Measurements from ENCODE around the gene WWC2.
"Not testable (repeated sequence)": the region's sequence is repeated elsewhere in the genome, so short reads cannot be mapped to it uniquely, and the experiment has no call there.

WWC2 gene

DNA sequence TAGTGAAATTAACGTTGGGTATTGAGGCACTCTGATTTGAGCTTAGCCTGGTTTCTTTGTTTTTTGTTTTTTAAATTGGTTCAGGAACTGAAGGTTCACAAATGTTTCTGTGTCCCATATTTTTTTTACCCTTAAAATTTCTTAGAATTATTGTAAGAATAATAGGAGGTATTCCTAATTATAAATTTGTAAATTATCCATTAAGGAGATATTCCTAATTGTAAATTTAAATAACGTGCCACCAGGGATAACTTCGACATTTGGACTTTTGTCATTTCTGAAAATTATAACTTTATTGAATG, 1.2 kb downstream of the WWC2 start:
- no peaks in the 10 kb centered on the region for H3K36me3 ChIP-seq (ENCODE audit: control insufficient read depth, insufficient read depth, low read length)
- no CpG with 5 or more reads among the region's 3 CpGs for WGBS (ENCODE audit: insufficient coverage, insufficient read length)
- peaks cover 1% of the 10 kb centered on the region; the same call in 1 of the 2 replicates for H3K4me1 ChIP-seq (ENCODE audit: control insufficient read depth, insufficient read depth, low read length)
- no peaks in the 10 kb centered on the region for H3K27me3 ChIP-seq (ENCODE audit: control insufficient read depth, insufficient read depth, low read length)
- H3K27ac ChIP-seq (ENCODE audit: low read length) = no peak overlapping the region
- DNase-seq (ENCODE audit: low read depth, low spot score) = no peak
- H3K9me3 ChIP-seq (ENCODE audit: control insufficient read depth, insufficient read depth, low read length) = no peaks in the 10 kb centered on the region
- peak overlapping the region; percentile 91; the same call in 1 of the 2 replicates for H3K4me3 ChIP-seq (ENCODE audit: low read length)

DNA sequence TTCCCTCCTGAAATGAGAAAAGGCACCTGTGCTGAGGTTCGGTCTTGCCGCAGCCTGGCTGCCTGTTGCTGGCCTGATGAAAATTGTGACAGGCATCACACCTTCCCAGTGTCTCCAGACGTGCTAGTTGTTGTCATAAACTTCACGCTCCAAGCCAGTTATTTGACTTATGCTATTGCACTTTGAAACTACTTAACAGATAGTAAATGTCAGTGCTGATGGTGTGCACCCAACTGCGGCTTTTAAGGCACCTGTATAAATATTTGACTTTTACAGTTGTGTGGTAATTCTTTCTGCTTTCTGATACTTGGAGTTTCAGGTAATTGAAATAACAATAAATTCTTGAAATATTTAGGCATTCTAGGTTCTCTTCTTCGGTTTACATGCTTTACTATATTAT, 1.8 kb downstream of the WWC2 start:
- Histone ChIP-seq H3K36me3 (ENCODE audit: control insufficient read depth, insufficient read depth, low read length) (no peaks in the 10 kb centered on the region), H3K27ac (ENCODE audit: low read length) (no peak overlapping the region), H3K4me1 (ENCODE audit: control insufficient read depth, insufficient read depth, low read length) (peaks cover 2% of the 10 kb centered on the region; the same call in 1 of the 2 replicates), H3K9me3 (ENCODE audit: control insufficient read depth, insufficient read depth, low read length) (no peaks in the 10 kb centered on the region), H3K27me3 (ENCODE audit: control insufficient read depth, insufficient read depth, low read length) (no peaks in the 10 kb centered on the region), H3K4me3 (ENCODE audit: low read length) (peak overlapping the region; percentile 37; the same call in 1 of the 2 replicates)
- no CpG with 5 or more reads among the region's 6 CpGs for WGBS (ENCODE audit: insufficient coverage, insufficient read length)
- no peak for DNase-seq (ENCODE audit: low read depth, low spot score)

DNA sequence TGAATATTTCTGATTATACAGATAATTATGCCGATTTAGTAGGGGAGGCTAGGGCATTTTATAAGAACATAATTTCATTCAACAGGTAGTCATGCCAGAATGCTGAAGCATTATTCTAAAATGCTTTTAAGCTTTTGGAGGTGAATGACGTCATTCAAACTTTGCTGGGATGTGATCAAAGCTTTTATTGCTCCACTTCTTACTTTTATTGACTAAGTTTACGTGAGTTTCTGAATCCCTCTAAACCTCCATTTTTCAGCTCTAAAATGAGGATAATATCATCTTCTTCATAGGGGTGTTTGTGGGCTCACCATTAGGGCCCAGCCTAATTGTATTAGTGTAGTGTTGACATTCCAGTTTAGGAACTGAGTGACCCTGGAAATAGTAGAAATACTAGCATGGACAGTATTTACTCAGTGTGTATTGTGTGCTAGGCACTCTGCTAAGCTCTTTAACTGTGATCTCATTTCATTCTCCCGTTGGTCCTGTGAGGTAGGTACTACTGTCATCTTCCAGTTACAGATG, 3.0 kb downstream of the WWC2 start:
- peaks cover 2% of the 10 kb centered on the region; the same call in 1 of the 2 replicates for H3K4me1 ChIP-seq (ENCODE audit: control insufficient read depth, insufficient read depth, low read length)
- H3K9me3 ChIP-seq (ENCODE audit: control insufficient read depth, insufficient read depth, low read length) = no peaks in the 10 kb centered on the region
- no peak overlapping the region for H3K27ac ChIP-seq (ENCODE audit: low read length)
- H3K27me3 ChIP-seq (ENCODE audit: control insufficient read depth, insufficient read depth, low read length) = no peaks in the 10 kb centered on the region
- no CpG with 5 or more reads among the region's 4 CpGs for WGBS (ENCODE audit: insufficient coverage, insufficient read length)
- no peak overlapping the region for H3K4me3 ChIP-seq (ENCODE audit: low read length)
- H3K36me3 ChIP-seq (ENCODE audit: control insufficient read depth, insufficient read depth, low read length) = no peaks in the 10 kb centered on the region
- no peak for DNase-seq (ENCODE audit: low read depth, low spot score)

DNA sequence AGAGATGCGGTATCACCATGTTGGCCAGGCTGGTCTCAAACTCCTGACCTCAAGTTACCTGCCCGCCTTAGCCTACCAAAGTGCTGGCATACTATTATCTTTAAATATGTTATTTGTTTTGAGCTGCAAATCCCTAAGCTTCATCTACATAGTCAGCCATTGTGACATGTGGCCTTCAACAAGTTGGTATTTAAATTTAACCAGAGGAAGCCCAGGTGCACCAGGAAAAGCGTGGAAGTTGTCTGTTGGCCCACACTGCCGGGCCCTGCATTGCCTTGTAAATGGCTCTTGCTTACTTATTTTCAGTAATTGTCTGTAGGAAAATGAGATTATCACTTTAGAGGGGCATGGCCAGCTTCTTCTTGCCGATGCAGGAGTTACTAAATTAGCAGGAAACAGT, 6.0 kb downstream of the WWC2 start:
- DNase-seq (ENCODE audit: low read depth, low spot score) = no peak
- H3K27ac ChIP-seq (ENCODE audit: low read length) = no peak overlapping the region
- no peaks in the 10 kb centered on the region for H3K9me3 ChIP-seq (ENCODE audit: control insufficient read depth, insufficient read depth, low read length)
- no peaks in the 10 kb centered on the region for H3K27me3 ChIP-seq (ENCODE audit: control insufficient read depth, insufficient read depth, low read length)
- H3K4me3 ChIP-seq (ENCODE audit: low read length) = no peak overlapping the region
- peaks cover 3% of the 10 kb centered on the region; the same call in 1 of the 2 replicates for H3K4me1 ChIP-seq (ENCODE audit: control insufficient read depth, insufficient read depth, low read length)
- WGBS (ENCODE audit: insufficient coverage, insufficient read length) = no CpG with 5 or more reads among the region's 5 CpGs
- H3K36me3 ChIP-seq (ENCODE audit: control insufficient read depth, insufficient read depth, low read length) = no peaks in the 10 kb centered on the region

DNA sequence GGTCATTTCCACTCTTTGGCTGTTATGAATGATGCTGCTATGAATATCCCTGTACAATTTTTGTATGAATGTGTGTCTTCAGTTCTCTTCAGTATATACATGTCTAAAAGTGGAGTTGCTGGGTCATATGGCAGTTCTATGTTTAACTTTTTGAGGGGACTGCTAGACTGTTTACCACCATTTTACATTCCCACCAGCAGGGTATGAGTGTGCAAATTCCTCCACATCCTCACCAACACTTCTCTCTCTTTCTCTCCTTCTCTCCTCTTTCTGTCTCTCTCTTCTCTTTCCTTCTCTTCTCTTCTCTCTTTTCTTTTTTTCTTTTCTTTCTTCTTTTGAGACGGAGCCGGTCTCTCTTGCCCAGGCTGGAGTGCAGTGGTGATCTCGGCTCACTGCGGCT, 7.8 kb downstream of the WWC2 start:
- H3K36me3 ChIP-seq (ENCODE audit: control insufficient read depth, insufficient read depth, low read length) = no peaks in the 10 kb centered on the region
- H3K27me3 ChIP-seq (ENCODE audit: control insufficient read depth, insufficient read depth, low read length) = no peaks in the 10 kb centered on the region
- H3K4me1 ChIP-seq (ENCODE audit: control insufficient read depth, insufficient read depth, low read length) = peaks cover 3% of the 10 kb centered on the region; the same call in 1 of the 2 replicates
- no CpG with 5 or more reads among the region's 4 CpGs for WGBS (ENCODE audit: insufficient coverage, insufficient read length)
- H3K9me3 ChIP-seq (ENCODE audit: control insufficient read depth, insufficient read depth, low read length) = no peaks in the 10 kb centered on the region
- H3K27ac ChIP-seq (ENCODE audit: low read length) = no peak overlapping the region
- no peak overlapping the region for H3K4me3 ChIP-seq (ENCODE audit: low read length)
- DNase-seq (ENCODE audit: low read depth, low spot score) = no peak

DNA sequence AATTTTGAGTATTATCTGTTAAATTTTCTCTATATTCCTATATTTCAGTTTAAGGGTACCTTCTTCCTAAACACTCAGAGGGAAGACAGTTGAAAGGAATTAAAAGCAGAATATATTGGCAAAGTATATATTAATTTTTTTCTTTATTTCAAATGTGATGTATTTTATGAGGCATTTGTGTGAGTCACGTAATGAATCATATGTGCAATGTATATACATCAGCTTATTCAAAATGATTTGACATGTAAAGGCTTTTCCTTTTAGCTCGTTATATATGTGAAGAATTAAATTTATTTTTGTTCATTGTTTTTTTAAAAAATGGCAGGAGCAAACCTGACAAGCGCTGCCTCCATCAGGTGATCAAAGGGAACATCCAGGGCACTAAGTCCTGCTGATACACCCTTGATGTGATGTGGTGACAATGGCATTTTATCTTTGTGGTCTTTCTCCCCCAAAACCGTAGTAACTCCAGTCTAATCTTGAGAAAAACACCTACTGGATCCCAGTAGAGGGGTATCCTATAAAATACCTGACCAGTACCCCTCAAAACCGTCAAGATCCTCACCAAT, 8.9 kb downstream of the WWC2 start:
- Histone ChIP-seq H3K4me3 (ENCODE audit: low read length) (no peak overlapping the region), H3K4me1 (ENCODE audit: control insufficient read depth, insufficient read depth, low read length) (peaks cover 4% of the 10 kb centered on the region; the same call in 1 of the 2 replicates), H3K36me3 (ENCODE audit: control insufficient read depth, insufficient read depth, low read length) (no peaks in the 10 kb centered on the region), H3K27ac (ENCODE audit: low read length) (no peak overlapping the region), H3K9me3 (ENCODE audit: control insufficient read depth, insufficient read depth, low read length) (no peaks in the 10 kb centered on the region), H3K27me3 (ENCODE audit: control insufficient read depth, insufficient read depth, low read length) (no peaks in the 10 kb centered on the region)
- WGBS (ENCODE audit: insufficient coverage, insufficient read length) = no CpG with 5 or more reads among the region's 5 CpGs
- DNase-seq (ENCODE audit: low read depth, low spot score) = no peak

DNA sequence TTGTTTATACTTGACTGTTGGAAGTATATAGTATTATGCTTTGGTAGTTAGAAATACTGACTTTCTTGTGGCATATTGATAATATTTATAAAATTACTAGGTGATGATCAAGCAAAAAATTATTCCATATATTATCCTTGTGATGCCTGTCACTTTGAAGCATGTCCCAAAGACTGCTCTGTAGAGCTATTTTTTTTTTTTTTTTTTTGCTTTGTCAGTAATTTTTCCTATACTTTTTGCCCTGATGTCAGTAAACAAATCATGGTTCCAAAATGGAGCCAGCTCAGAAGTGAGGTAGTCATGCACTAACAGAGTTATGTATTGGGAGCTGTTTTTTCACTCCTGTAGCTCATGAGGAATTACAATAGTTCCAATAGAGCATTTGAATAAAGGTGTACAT, 11.2 kb downstream of the WWC2 start:
- Histone ChIP-seq H3K27ac (ENCODE audit: low read length) (no peak overlapping the region), H3K27me3 (ENCODE audit: control insufficient read depth, insufficient read depth, low read length) (no peaks in the 10 kb centered on the region), H3K4me3 (ENCODE audit: low read length) (no peak overlapping the region), H3K4me1 (ENCODE audit: control insufficient read depth, insufficient read depth, low read length) (peaks cover 5% of the 10 kb centered on the region; the same call in 1 of the 2 replicates), H3K9me3 (ENCODE audit: control insufficient read depth, insufficient read depth, low read length) (no peaks in the 10 kb centered on the region), H3K36me3 (ENCODE audit: control insufficient read depth, insufficient read depth, low read length) (no peaks in the 10 kb centered on the region)
- DNase-seq (ENCODE audit: low read depth, low spot score) = no peak

DNA sequence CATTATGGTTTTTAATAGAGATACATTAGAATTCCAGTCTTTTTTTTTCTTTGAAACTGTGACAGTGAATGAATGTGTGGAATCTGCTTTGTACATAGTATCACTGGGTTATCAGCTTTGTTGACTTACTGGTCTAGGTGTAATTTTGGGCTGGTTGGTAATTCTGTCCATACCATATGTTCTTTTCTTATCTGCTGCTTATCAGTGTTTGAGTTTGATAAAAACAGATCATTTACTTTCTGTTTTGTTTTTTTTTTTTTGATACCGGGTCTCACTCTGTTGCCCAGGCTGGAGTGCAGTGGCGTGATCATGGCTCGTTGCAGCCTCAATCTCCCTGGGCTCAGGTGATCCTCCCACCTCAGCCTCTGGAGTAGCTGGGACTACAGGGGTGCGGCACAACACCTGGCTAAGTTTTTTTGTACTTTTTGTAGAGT, 12.4 kb downstream of the WWC2 start:
- DNase-seq (ENCODE audit: low read depth, low spot score) = no peak
- no peaks in the 10 kb centered on the region for H3K27me3 ChIP-seq (ENCODE audit: control insufficient read depth, insufficient read depth, low read length)
- peaks cover 4% of the 10 kb centered on the region; the same call in 1 of the 2 replicates for H3K4me1 ChIP-seq (ENCODE audit: control insufficient read depth, insufficient read depth, low read length)
- H3K4me3 ChIP-seq (ENCODE audit: low read length) = no peak overlapping the region
- H3K36me3 ChIP-seq (ENCODE audit: control insufficient read depth, insufficient read depth, low read length) = no peaks in the 10 kb centered on the region
- WGBS (ENCODE audit: insufficient coverage, insufficient read length) = no CpG with 5 or more reads among the region's 4 CpGs
- H3K27ac ChIP-seq (ENCODE audit: low read length) = no peak overlapping the region
- no peaks in the 10 kb centered on the region for H3K9me3 ChIP-seq (ENCODE audit: control insufficient read depth, insufficient read depth, low read length)

DNA sequence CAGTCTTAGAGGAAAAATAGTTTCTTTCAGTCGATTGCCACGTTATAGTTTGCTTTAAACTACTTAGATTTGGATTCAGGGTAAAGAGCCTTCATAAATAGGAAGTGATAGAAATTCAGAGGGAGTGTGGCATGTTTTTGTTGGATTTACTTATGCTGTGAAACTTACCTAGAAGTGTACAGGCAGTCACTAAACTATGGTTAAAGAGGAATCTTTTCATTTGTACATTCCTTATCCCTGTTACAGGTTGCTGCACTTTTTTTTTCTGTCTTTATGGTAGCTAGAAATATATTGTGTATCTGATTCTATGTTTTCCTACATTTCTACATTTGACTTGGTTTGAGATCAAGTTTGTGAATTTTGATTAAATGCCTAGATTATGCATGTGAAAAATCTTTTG, 19.1 kb downstream of the WWC2 start:
- no peak overlapping the region for H3K4me3 ChIP-seq (ENCODE audit: low read length)
- WGBS (ENCODE audit: insufficient coverage, insufficient read length) = no CpG with 5 or more reads among the region's 2 CpGs

DNA sequence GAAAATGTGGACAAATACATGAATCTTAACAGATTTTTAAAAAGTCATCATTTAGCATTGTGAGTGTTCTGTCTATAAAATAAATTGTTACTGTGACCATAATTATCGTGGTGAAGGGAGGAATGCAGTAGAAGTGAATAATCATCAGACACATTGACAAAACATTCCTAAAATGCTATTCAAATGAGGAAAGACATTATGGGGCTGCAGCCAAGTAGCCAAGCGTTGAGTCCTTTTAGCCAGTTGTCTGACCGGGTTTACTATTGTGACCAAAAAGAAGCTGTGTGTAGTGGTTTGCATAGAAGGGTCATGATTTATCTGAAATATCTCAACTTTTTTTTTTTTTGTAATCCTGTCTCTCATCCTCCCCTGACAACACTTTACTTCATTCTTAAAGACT, 19.5 kb downstream of the WWC2 start:
- no peaks in the 10 kb centered on the region for H3K36me3 ChIP-seq (ENCODE audit: control insufficient read depth, insufficient read depth, low read length)
- WGBS (ENCODE audit: insufficient coverage, insufficient read length) = no CpG with 5 or more reads among the region's 3 CpGs
- no peak overlapping the region for H3K4me3 ChIP-seq (ENCODE audit: low read length)
- no peak overlapping the region for H3K27ac ChIP-seq (ENCODE audit: low read length)
- H3K4me1 ChIP-seq (ENCODE audit: control insufficient read depth, insufficient read depth, low read length) = peaks cover 5% of the 10 kb centered on the region
- DNase-seq (ENCODE audit: low read depth, low spot score) = no peak
- H3K9me3 ChIP-seq (ENCODE audit: control insufficient read depth, insufficient read depth, low read length) = no peaks in the 10 kb centered on the region
- no peaks in the 10 kb centered on the region for H3K27me3 ChIP-seq (ENCODE audit: control insufficient read depth, insufficient read depth, low read length)

More for the DNA sequence above, 19.1 kb downstream of the WWC2 start:
- H3K9me3 ChIP-seq (ENCODE audit: control insufficient read depth, insufficient read depth, low read length) = no peaks in the 10 kb centered on the region
- H3K36me3 ChIP-seq (ENCODE audit: control insufficient read depth, insufficient read depth, low read length) = no peaks in the 10 kb centered on the region
- H3K27me3 ChIP-seq (ENCODE audit: control insufficient read depth, insufficient read depth, low read length) = no peaks in the 10 kb centered on the region
- H3K27ac ChIP-seq (ENCODE audit: low read length) = no peak overlapping the region
- H3K4me1 ChIP-seq (ENCODE audit: control insufficient read depth, insufficient read depth, low read length) = peaks cover 6% of the 10 kb centered on the region
- no peak for DNase-seq (ENCODE audit: low read depth, low spot score)

DNA sequence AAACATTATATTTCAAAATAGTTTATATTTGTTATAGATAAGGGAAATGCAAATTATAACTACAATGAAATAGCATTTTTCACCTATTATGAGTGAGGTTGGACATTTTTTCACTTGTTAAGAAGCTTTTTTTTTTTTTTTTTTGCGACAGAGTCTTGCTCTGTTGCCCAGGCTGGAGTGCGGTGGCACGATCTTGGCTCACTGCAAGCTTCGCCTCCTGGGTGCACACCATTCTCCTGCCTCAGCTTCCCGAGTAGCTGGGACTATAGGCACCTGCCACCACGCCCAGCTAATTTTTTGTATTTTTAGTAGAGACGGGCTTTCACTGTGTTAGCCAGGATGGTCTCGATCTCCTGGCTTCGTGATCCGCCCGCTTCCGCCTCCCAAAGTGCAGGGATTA, 22.6 kb downstream of the WWC2 start:
- not testable (repeated sequence) for H3K4me3 ChIP-seq (ENCODE audit: low read length); H3K9me3 ChIP-seq (ENCODE audit: control insufficient read depth, insufficient read depth, low read length); H3K27ac ChIP-seq (ENCODE audit: low read length); DNase-seq (ENCODE audit: low read depth, low spot score); H3K27me3 ChIP-seq (ENCODE audit: control insufficient read depth, insufficient read depth, low read length); H3K4me1 ChIP-seq (ENCODE audit: control insufficient read depth, insufficient read depth, low read length); H3K36me3 ChIP-seq (ENCODE audit: control insufficient read depth, insufficient read depth, low read length)
- WGBS (ENCODE audit: insufficient coverage, insufficient read length) = no CpG with 5 or more reads among the region's 12 CpGs
